Smooth muscle cell (in vitro differentiated cells): ENCODE data around the gene CYP24A1. TPM values are rescaled to one million over a fixed set of nuclear protein-coding genes. Genes with fewer than 3 reads are reported as not detected.

ENCODE experiments used
- DNase-seq: peaks from one replicate; lab custom pipeline; 2025; ENCODE audit not compliant: unreplicated experiment; lab: John Stamatoyannopoulos, UW
- H2AFZ ChIP-seq: fragments of 200-600 bp; sonication (generic); 2 replicates; pipeline ENCODE4 v1.6.0; 2016; ENCODE audit warnings: antibody characterized with exemption, low read depth, mild to moderate bottlenecking
- H3F3A ChIP-seq: fragments of 200-600 bp; sonication (generic); 2 replicates; pipeline ENCODE4 v1.6.0; 2017; ENCODE audit warnings: antibody characterized with exemption, low read depth
- H3K27ac ChIP-seq: fragments of 200-600 bp; sonication (generic); 2 replicates; pipeline ENCODE4 v1.5.1; 2016; ENCODE audit warnings: low read depth, mild to moderate bottlenecking
- H3K27me3 ChIP-seq: fragments of 200-600 bp; sonication (generic); 2 replicates; pipeline ENCODE4 v1.6.1; 2016; ENCODE audit warnings: low read depth, mild to moderate bottlenecking
- H3K36me3 ChIP-seq: fragments of 200-600 bp; sonication (generic); 2 replicates; pipeline ENCODE4 v1.5.1; 2016; ENCODE audit warnings: low read depth
- H3K4me1 ChIP-seq: fragments of 200-600 bp; sonication (generic); 2 replicates; pipeline ENCODE4 v1.5.1; 2016; ENCODE audit warnings: low read depth
- H3K4me2 ChIP-seq: fragments of 200-600 bp; sonication (generic); 2 replicates; pipeline ENCODE4 v1.6.0; 2016; ENCODE audit warnings: mild to moderate bottlenecking
- H3K4me3 ChIP-seq: fragments of 200-600 bp; sonication (generic); 2 replicates; pipeline ENCODE4 v1.5.1; 2016; ENCODE audit warnings: mild to moderate bottlenecking
- H3K79me2 ChIP-seq: fragments of 200-600 bp; sonication (generic); 2 replicates; pipeline ENCODE4 v1.6.0; 2016; ENCODE audit warnings: low read depth, mild to moderate bottlenecking
- H3K9ac ChIP-seq: fragments of 200-600 bp; sonication (generic); 2 replicates; pipeline ENCODE4 v1.6.0; 2016; ENCODE audit warnings: low read depth
- H3K9me3 ChIP-seq: fragments of 200-600 bp; sonication (generic); replicated peaks from 2 replicates; pipeline ENCODE4 v1.5.1; 2016; ENCODE audit warnings: low read depth
- H4K20me1 ChIP-seq: fragments of 200-600 bp; sonication (generic); 2 replicates; pipeline ENCODE4 v1.6.0; 2016; ENCODE audit warnings: low read depth
- WGBS: methylation state at CpG from one replicate; pipeline ENCODE4 v1.1.7; 2016; ENCODE audit warnings: low lambda C conversion rate; 5-methylcytosine and 5-hydroxymethylcytosine counted together
- polyA plus RNA-seq: library from polyadenylated mRNA; unstranded; fragments of >200 nt; fragmentation: Nextera tagmentation; extraction: Ambion mirVana; gene quantifications from 2 replicates; pipeline ENCODE4 v1.2.1, GENCODE V29; 2016
- total RNA-seq: library from RNA; depleted of rRNA; stranded (reverse); fragments of >200 nt; gene quantifications from 2 replicates; pipeline ENCODE4 v1.2.3, GENCODE V29; 2014
- TF ChIP-seq, protein P1 (sequence below): fragments of 200-600 bp; sonication (generic); IDR thresholded peaks from 2 replicates; pipeline ENCODE4 v1.5.1; 2017; ENCODE audit warnings: borderline replicate concordance, mild to moderate bottlenecking, antibody characterized with exemption; ENCODE audit not compliant: insufficient read depth, poor library complexity, severe bottlenecking

The CYP24A1 gene
- total and polyA plus RNA-seq, 2 experiments from 2014 or later: 0.70 to 18.0 TPM

DNA sequence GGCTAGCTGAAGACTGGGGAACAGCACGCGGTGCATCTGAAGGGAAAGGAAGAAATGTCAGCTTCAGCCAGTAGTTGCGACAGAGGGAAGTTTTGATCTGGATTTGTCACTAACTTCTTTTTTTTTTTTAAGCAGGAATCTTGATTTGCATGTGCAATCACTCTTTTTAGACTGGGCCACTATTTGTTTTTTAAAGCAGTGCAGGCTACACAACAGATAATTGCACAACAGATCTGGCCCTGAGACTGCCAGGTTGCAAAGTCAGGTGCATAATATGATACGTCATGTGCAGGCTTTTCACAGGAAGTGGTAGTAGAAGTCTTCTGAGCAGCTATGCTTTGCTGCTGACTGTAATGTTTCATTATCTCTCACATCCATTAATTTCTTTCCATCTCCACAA lies 47.6 kb upstream of the CYP24A1 start:
- WGBS: 89% methylated on average over 4 of the region's 4 CpGs
- peaks cover 2% of the 10 kb centered on the region for H3K79me2 ChIP-seq
- no peak overlapping the region for H2AFZ ChIP-seq
- no peaks in the 10 kb centered on the region for H4K20me1 ChIP-seq
- no peak overlapping the region for H3K4me2 ChIP-seq
- TF ChIP-seq, protein P1, sequence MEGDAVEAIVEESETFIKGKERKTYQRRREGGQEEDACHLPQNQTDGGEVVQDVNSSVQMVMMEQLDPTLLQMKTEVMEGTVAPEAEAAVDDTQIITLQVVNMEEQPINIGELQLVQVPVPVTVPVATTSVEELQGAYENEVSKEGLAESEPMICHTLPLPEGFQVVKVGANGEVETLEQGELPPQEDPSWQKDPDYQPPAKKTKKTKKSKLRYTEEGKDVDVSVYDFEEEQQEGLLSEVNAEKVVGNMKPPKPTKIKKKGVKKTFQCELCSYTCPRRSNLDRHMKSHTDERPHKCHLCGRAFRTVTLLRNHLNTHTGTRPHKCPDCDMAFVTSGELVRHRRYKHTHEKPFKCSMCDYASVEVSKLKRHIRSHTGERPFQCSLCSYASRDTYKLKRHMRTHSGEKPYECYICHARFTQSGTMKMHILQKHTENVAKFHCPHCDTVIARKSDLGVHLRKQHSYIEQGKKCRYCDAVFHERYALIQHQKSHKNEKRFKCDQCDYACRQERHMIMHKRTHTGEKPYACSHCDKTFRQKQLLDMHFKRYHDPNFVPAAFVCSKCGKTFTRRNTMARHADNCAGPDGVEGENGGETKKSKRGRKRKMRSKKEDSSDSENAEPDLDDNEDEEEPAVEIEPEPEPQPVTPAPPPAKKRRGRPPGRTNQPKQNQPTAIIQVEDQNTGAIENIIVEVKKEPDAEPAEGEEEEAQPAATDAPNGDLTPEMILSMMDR: no peak
- no peak overlapping the region for H3K4me3 ChIP-seq
- no peaks in the 10 kb centered on the region for H3K27me3 ChIP-seq
- no peaks in the 10 kb centered on the region for H3K36me3 ChIP-seq
- no peak overlapping the region for H3K27ac ChIP-seq
- H3K9me3 ChIP-seq: no peaks in the 10 kb centered on the region
- no peak overlapping the region for H3K9ac ChIP-seq
- no peaks in the 10 kb centered on the region for H3F3A ChIP-seq
- peaks cover 4% of the 10 kb centered on the region for H3K4me1 ChIP-seq
- DNase-seq: no peak

DNA sequence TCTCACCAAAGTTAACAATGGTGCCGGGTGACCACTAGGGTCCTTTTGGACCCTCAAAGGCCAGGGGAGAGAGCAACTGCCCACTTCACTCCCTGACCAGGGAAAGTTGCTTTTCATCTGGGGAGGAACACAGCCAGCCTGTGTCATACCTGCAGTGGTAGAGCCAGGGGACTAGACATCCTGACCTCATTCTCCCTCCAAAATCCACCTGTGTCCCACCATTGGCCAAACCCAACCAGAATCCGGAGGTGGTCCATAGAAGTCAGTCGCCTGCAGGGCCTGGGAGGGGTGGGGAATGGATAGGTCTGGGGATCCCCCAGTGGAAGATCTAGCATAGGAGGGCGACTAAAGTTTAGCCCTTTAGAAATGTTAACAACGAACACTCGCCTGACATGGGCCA lies 46.9 kb upstream of the CYP24A1 start:
- no peaks in the 10 kb centered on the region for H3K9me3 ChIP-seq
- H3K4me2 ChIP-seq: no peak overlapping the region
- H3K36me3 ChIP-seq: peaks cover 6% of the 10 kb centered on the region
- no peak overlapping the region for H3K4me3 ChIP-seq
- TF ChIP-seq, protein P1: no peak
- no peak overlapping the region for H3K27ac ChIP-seq
- H3K27me3 ChIP-seq: no peaks in the 10 kb centered on the region
- no peak for DNase-seq
- no peak overlapping the region for H2AFZ ChIP-seq
- 99% methylated on average over 6 of the region's 6 CpGs for WGBS
- peaks cover 6% of the 10 kb centered on the region for H4K20me1 ChIP-seq
- H3F3A ChIP-seq: no peaks in the 10 kb centered on the region
- peaks cover 4% of the 10 kb centered on the region for H3K4me1 ChIP-seq
- H3K9ac ChIP-seq: no peak overlapping the region
- H3K79me2 ChIP-seq: peaks cover 2% of the 10 kb centered on the region

DNA sequence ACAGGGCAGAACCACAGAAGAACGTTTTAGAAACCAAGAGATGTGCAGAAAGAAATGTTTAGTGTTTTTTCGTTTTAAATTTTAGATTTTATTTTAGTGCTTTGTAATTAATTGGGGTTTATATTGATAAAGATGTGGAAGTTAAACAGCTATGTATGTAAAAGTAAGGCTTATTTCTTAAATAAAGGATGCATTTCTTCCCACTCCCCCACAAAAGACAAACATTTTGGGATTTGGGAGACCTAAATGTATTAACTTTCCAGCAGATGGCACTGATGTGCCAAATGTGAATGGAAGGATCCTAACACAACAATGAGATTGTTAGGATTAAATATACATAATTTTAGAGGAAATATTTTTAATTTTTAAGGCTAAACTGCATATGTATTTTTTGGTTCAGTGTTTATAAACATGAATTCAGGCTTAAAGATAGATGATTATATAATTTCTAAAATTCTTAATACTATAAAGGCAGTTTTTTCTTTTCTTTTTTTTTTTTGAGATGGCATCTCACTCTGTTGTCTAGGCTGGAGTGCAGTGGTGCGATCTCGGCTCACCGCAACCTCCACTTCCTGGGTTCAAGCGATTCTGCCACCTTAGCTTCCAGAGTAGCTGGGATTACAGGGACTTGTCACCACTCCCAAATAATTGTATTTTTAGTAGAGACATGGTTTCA lies 46.1 kb upstream of the CYP24A1 start:
- Histone ChIP-seq H3K27ac (no peak overlapping the region), H3K4me2 (no peak overlapping the region), H3K4me1 (peaks cover 4% of the 10 kb centered on the region), H3K9me3 (no peaks in the 10 kb centered on the region), H3K9ac (no peak overlapping the region), H2AFZ (no peak overlapping the region), H3K79me2 (peaks cover 5% of the 10 kb centered on the region), H3F3A (no peaks in the 10 kb centered on the region), H3K4me3 (no peak overlapping the region), H4K20me1 (peaks cover 13% of the 10 kb centered on the region), H3K36me3 (peaks cover 8% of the 10 kb centered on the region), H3K27me3 (no peaks in the 10 kb centered on the region)
- TF ChIP-seq, protein P1: peak; percentile 79
- 81% methylated on average over 6 of the region's 6 CpGs for WGBS
- no peak for DNase-seq

DNA sequence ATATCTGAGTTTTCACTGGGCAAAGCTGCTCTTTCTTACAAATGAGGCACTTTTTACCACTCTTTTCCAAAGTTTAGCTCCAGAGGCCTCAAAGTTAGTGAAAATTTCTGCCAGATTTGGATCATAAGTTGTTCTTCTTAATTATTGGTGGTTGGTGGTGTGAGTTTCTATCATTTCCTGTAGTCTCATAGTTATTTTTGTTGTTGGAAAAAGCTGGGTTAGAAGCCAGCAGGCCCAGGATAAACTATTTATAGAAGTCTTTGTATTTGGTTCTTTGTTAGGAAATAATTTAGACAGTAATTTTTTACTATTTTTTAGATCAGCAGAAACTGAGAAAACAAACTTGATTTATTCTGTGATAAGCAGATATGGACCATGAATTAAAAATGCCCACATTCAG lies 44.7 kb upstream of the CYP24A1 start:
- peaks cover 26% of the 10 kb centered on the region for H4K20me1 ChIP-seq
- H3K36me3 ChIP-seq: peaks cover 8% of the 10 kb centered on the region
- no peaks in the 10 kb centered on the region for H3K4me1 ChIP-seq
- TF ChIP-seq, protein P1: no peak
- H3K9ac ChIP-seq: no peak overlapping the region
- no peak overlapping the region for H3K4me2 ChIP-seq
- no peak overlapping the region for H2AFZ ChIP-seq
- no peak overlapping the region for H3K4me3 ChIP-seq
- no peaks in the 10 kb centered on the region for H3K27me3 ChIP-seq
- no peak overlapping the region for H3K27ac ChIP-seq
- no peaks in the 10 kb centered on the region for H3K9me3 ChIP-seq
- H3K79me2 ChIP-seq: peaks cover 19% of the 10 kb centered on the region
- no peaks in the 10 kb centered on the region for H3F3A ChIP-seq
- no peak for DNase-seq
